ENCODE measurements around the gene PEAK3. TPM values are rescaled to one million over a fixed set of nuclear protein-coding genes. Genes with fewer than 3 reads are reported as not detected.

Gene PEAK3
- total and polyA plus RNA-seq, 10 of the 15 experiments (the other 5 are each of a cell fraction or from before 2014, with no cell fraction given) = 0.03 to 0.10 (median 0.05) TPM; not detected in 7

GRCh38 chr19:2323707-2324106, 41.7 kb upstream of the PEAK3 start:
- 0 out of 2 replicates have a peak, but pooled peaks cover 3% of the 10 kb centered on the region for H4K20me1 ChIP-seq (ENCODE audit: control insufficient read depth, insufficient read depth)
- H2AFZ ChIP-seq (ENCODE audit: control insufficient read depth, low read depth, low read length) = no peak overlapping the region
- no peak overlapping the region for H3K4me3 ChIP-seq
- H3K4me2 ChIP-seq (ENCODE audit: control insufficient read depth, insufficient read depth) = no peak overlapping the region
- ChIA-PET POLR2A (interaction anchor here (1.1 kb wide), 1 partner anchor 9 kb away, joined by 3 read pairs; no protein-coding TSS in a partner anchor), SMC1A (ENCODE audit: uncharacterized antibody, unreplicated experiment) (no interaction called here), CTCF (no interaction called here), RAD21 (ENCODE audit: unreplicated experiment) (no interaction called here)
- no TSS peak for BruUV-seq (replicated peaks)
- FAIRE-seq = no peak
- no peak for DNase-seq (ENCODE audit: low read depth, low spot score)
- H3K36me3 ChIP-seq (ENCODE audit: control insufficient read depth in 2 of 2, insufficient read depth in 2 of 2, low read length in 1 of 2) = peaks cover 0 to 6% of the 10 kb centered on the region in 2 experiments; a peak in 2 of 4 replicates
- H3K27ac ChIP-seq (ENCODE audit: control insufficient read depth, insufficient read depth) = no peak overlapping the region
- H3K27me3 ChIP-seq (replicated peaks in 1 of 2; ENCODE audit: control insufficient read depth in 2 of 2, insufficient read depth in 2 of 2, low read length in 1 of 2) = no peaks in the 10 kb centered on the region
- 63% methylated on average over 19 of the region's 19 CpGs for WGBS (ENCODE audit: insufficient coverage, insufficient replicate concordance, low lambda C conversion rate, missing lambda C conversion rate)
- no peak for TF ChIP-seq ATF2 (IDR thresholded peaks at IDR 0.05; ENCODE audit: low read length)
- no peak for TF ChIP-seq MYB (IDR thresholded peaks at IDR 0.05; ENCODE audit: borderline replicate concordance, low read depth, low read length)
- no peak for TF ChIP-seq ELK1 (IDR thresholded peaks at IDR 0.05; ENCODE audit: low read depth, low read length)
- no peak for TF ChIP-seq BMI1 (IDR thresholded peaks at IDR 0.05; ENCODE audit: borderline replicate concordance)
- TF ChIP-seq BACH1 (IDR thresholded peaks at IDR 0.05; ENCODE audit: borderline replicate concordance) = no peak
- no peak for TF ChIP-seq ZNF24 (IDR thresholded peaks at IDR 0.05)
- TF ChIP-seq ZSCAN29 (IDR thresholded peaks at IDR 0.05) = no peak
- no peak for TF ChIP-seq RUNX3 (IDR thresholded peaks at IDR 0.05; ENCODE audit: low read length)
- TF ChIP-seq ZNF207 (IDR thresholded peaks at IDR 0.05; ENCODE audit: borderline replicate concordance) = no peak
- no peak for TF ChIP-seq STAT3 (IDR thresholded peaks at IDR 0.05; ENCODE audit: low read depth, low read length)
- no peak for TF ChIP-seq ZBTB11 (CRISPR knock-in tag; IDR thresholded peaks at IDR 0.05)
- TF ChIP-seq HDGF (IDR thresholded peaks at IDR 0.05) = no peak
- TF ChIP-seq BCLAF1 (IDR thresholded peaks at IDR 0.05) = no peak
- TF ChIP-seq, protein P1, sequence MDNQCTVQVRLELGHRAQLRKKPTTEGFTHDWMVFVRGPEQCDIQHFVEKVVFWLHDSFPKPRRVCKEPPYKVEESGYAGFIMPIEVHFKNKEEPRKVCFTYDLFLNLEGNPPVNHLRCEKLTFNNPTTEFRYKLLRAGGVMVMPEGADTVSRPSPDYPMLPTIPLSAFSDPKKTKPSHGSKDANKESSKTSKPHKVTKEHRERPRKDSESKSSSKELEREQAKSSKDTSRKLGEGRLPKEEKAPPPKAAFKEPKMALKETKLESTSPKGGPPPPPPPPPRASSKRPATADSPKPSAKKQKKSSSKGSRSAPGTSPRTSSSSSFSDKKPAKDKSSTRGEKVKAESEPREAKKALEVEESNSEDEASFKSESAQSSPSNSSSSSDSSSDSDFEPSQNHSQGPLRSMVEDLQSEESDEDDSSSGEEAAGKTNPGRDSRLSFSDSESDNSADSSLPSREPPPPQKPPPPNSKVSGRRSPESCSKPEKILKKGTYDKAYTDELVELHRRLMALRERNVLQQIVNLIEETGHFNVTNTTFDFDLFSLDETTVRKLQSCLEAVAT (IDR thresholded peaks at IDR 0.05) = no peak
- TF ChIP-seq BRCA1 (IDR thresholded peaks at IDR 0.05; ENCODE audit: low read depth, low read length) = no peak
- H3K9ac ChIP-seq (ENCODE audit: control insufficient read depth, insufficient read depth, low read length) = no peak overlapping the region
- H3K79me2 ChIP-seq (ENCODE audit: control insufficient read depth, insufficient read depth, low read length) = peaks cover 38% of the 10 kb centered on the region
- intact Hi-C loops (cut with micrococcal nuclease; ENCODE audit: unreplicated experiment) = no loop called here
- H3K4me1 ChIP-seq (ENCODE audit: control insufficient read depth, insufficient read depth, low read length) = peaks cover 21% of the 10 kb centered on the region
- H3K9me3 ChIP-seq (replicated peaks; ENCODE audit: control insufficient read depth, insufficient read depth, low read length) = no peaks in the 10 kb centered on the region
- in situ Hi-C loops (cut with MboI) = no loop called here
- ATAC-seq = no peak
